Activated CD4-positive, alpha-beta T cell treated with anti-CD3 and anti-CD28 coated beads, Interleukin-2, amount 50 U/mL, for 4 hours (primary cell): ENCODE measurements around the gene LRRC59.
"Not testable (repeated sequence)": the region's sequence is repeated elsewhere in the genome, so short reads cannot be mapped to it uniquely, and the experiment has no call there.

Source experiments
- DNase-seq, 2 experiments: peaks; one replicate each; pipeline ENCODE4 v3.0.0-alpha.2; 2020

LRRC59 gene

DNA sequence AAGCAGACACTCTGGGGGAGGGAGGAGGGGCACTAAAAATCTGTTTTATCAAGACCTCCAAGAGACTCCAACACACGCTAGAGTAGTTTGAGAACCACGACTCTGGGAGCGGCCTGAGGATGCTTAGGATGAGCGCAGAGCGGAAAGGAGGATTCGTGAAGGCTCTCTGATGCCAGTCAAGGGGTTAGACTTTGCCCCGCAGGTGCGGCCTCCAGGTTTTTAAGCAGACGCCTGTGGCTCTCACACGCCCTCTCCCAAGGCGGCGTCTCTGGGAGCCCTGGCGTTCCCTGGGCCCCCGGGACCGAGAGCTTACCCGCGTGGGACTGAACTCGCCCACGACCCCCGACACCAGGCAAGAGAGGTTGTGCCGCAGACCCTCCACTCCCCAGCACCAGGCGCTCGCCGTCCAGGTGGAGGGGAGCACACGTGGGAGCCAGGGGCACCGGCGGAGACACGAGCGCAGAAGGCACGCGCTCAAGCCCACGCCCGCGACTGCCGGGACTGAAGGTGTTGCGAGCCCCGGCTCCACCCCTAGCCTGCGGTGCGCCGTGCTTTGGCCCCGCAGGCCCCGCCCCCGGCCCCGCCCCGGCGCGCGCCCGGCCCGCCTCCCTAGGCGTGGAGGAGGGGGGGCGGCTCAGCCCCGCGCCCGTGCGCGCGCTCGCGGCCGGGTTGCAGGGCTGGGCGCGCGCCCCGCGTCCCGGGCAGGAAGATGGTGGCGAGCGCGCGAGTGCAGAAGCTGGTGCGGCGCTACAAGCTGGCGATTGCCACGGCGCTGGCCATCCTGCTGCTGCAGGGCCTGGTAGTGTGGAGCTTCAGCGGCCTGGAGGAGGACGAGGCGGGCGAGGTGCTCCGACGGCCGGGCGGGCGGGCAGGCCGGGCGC is 51.7 kb downstream of the LRRC59 start, which contains the start of gene XYLT2:
XYLT2 (plus strand) TSS at position 695 of the 881 bp plus-strand sequence; CDS start at position 710, 15 bp downstream.
- DNase-seq = peak; percentile 84 to 89

- DNase-seq = no peak
Observed at GRCh38 chr17:50344731-50345365, 52.5 kb downstream of the LRRC59 start.

DNA sequence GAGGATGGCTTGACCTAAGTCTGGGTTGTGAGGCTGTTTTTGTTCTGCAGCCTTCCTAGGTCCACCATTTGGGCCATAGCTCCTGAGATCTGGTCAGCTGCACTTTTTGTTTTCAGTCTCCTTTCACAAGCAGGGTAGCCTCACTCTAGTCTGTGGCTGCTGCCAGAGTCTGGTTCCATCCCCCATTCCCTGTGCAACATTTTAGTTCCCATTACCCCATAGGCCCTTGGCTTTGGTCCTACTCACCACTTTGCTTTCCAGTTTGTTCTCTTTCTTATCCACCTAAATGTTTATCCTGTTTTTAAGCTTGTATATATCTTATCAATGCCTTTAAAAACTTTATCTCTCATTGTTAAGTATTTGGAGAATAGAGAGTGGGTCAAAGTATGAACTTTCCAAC is 57.9 kb downstream of the LRRC59 start:
- DNase-seq = no peak

GRCh38 chr17:50338645-50339044 is 58.7 kb downstream of the LRRC59 start:
- DNase-seq = no peak

- DNase-seq = no peak
Observed at GRCh38 chr17:50337956-50338355, 59.4 kb downstream of the LRRC59 start.

DNA sequence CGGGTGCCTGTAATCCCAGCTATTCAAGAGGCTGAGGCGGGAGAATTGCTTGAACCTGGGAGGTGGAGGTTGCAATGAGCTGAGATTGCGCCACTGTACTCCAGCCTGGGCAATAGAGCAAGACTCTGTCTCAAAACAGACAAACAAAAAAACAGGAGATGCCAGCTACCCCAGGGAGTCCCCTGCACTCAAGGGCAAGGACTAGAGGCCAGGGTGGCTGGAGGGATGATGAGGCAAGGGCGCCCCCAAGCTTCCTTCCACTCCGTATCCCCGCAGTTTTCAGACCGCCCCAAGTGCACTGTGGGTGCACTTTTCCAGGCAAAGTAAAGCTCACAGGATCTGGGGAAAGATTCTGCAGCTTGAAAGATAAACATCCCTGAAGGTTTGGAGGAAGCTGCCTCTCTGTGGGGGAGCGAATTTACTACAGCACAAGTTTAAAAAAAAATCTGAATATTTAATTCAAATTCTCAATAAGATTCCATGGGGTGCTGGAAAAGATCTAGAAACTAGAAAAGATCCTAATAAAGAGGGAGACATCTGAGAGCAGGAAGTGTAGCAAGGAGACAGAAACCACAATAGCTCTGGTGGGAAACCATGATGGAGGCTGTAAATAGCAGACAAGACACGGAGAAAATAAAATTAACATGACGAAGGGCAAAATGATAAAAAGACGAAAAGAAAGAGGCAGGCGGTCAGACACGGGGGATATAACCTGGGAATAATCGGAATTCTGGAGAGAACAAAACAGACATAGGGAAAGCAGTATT is 63.8 kb downstream of the LRRC59 start:
- DNase-seq = not testable (repeated sequence)

- DNase-seq = no peak
Observed at GRCh38 chr17:50332196-50332595, 65.1 kb downstream of the LRRC59 start.
